SU-DHL-6 (cell line): ENCODE data around the gene ORC2.

ENCODE experiments used
- H2AFZ ChIP-seq: fragments of 200-600 bp; sonication (generic); 2 replicates; pipeline ENCODE4 v1.6.1; 2014; ENCODE audit warnings: low read depth, mild to moderate bottlenecking, moderate library complexity, mixed read lengths, antibody characterized with exemption, low read length; ENCODE audit not compliant: severe bottlenecking
- H3F3A ChIP-seq: fragments of 200-600 bp; shearing (Covaris generic); 2 replicates; pipeline ENCODE4 v1.6.0; 2016; ENCODE audit warnings: antibody characterized with exemption, mild to moderate bottlenecking; ENCODE audit not compliant: insufficient read depth
- H3K27ac ChIP-seq: fragments of 200-600 bp; sonication (generic); 2 replicates; pipeline ENCODE4 v1.5.1; 2016; ENCODE audit warnings: low read depth, mild to moderate bottlenecking, low read length, moderate library complexity, mixed read lengths
- H3K27me3 ChIP-seq: fragments of 200-600 bp; sonication (generic), shearing (Covaris generic); 2 replicates; pipeline ENCODE4 v1.6.0; 2014; ENCODE audit warnings: mild to moderate bottlenecking, low read length
- H3K36me3 ChIP-seq: fragments of 200-600 bp; sonication (generic); 2 replicates; pipeline ENCODE4 v1.6.1; 2014; ENCODE audit warnings: mild to moderate bottlenecking, low read length, mixed read lengths
- H3K4me2 ChIP-seq: fragments of 300-600, 200-600 bp; shearing (Covaris generic), sonication (generic); 2 replicates; pipeline ENCODE4 v1.6.0; 2014; ENCODE audit warnings: low read length, low read depth, mild to moderate bottlenecking; ENCODE audit not compliant: poor library complexity, severe bottlenecking
- H3K4me3 ChIP-seq: fragments of 200-600 bp; sonication (generic); 2 replicates; pipeline ENCODE4 v1.5.1; 2014; ENCODE audit warnings: antibody characterized with exemption, low read length, mild to moderate bottlenecking, mixed read lengths; ENCODE audit not compliant: insufficient read depth, poor library complexity, severe bottlenecking
- H3K79me2 ChIP-seq: fragments of 200-600 bp; sonication (generic); 2 replicates; pipeline ENCODE4 v1.6.1; 2014; ENCODE audit warnings: mild to moderate bottlenecking, low read length, moderate library complexity; ENCODE audit not compliant: insufficient read depth
- H3K9ac ChIP-seq: fragments of 200-600 bp; sonication (generic); 2 replicates; pipeline ENCODE4 v1.7.0; 2014; ENCODE audit warnings: mild to moderate bottlenecking, low read length
- H3K9me2 ChIP-seq: fragments of 200-600 bp; sonication (generic); replicated peaks from 2 replicates; pipeline ENCODE4 v1.6.1; 2014; ENCODE audit warnings: low read length; ENCODE audit not compliant: insufficient read depth
- H3K9me3 ChIP-seq: fragments of 200-600 bp; sonication (generic); 2 replicates; pipeline ENCODE4 v1.6.1; 2014; ENCODE audit warnings: low read length, mixed read lengths; ENCODE audit not compliant: insufficient read depth
- H4K20me1 ChIP-seq: fragments of 200-600 bp; sonication (generic); 2 replicates; pipeline ENCODE4 v1.6.1; 2014; ENCODE audit warnings: low read depth, mild to moderate bottlenecking, antibody characterized with exemption, low read length, moderate library complexity, mixed read lengths
- CTCF ChIP-seq: fragments of 200-600 bp; sonication (generic); IDR thresholded peaks from one replicate; pipeline ENCODE4 v1.5.1; 2017; ENCODE audit warnings: antibody characterized with exemption, mild to moderate bottlenecking, low read length, moderate library complexity; ENCODE audit not compliant: insufficient read depth, poor library complexity, severe bottlenecking
- EZH2phosphoT487 ChIP-seq: fragments of 200-600 bp; sonication (generic), shearing (Covaris generic); conservative IDR thresholded peaks from 2 replicates; pipeline ENCODE4 v1.6.1; 2018; ENCODE audit warnings: mild to moderate bottlenecking, antibody characterized with exemption, low read length, moderate library complexity, mixed read lengths

Gene ORC2

GRCh38 chr2:200987137-200987536 lies 23.7 kb upstream of the ORC2 start:
- Histone ChIP-seq H3K4me3 (no peak overlapping the region), H3K4me2 (no peak overlapping the region), H3K27ac (no peak overlapping the region), H3K79me2 (no peaks in the 10 kb centered on the region), H2AFZ (no peak overlapping the region), H3K9me2 (no peaks in the 10 kb centered on the region), H3K36me3 (peaks cover 16% of the 10 kb centered on the region; the same call in 1 of the 2 replicates), H3K27me3 (no peaks in the 10 kb centered on the region), H4K20me1 (no peaks in the 10 kb centered on the region), H3F3A (no peaks in the 10 kb centered on the region), H3K9me3 (no peaks in the 10 kb centered on the region), H3K9ac (no peak overlapping the region)
- TF ChIP-seq EZH2phosphoT487 (no peak), CTCF (no peak)

- Histone ChIP-seq H3K27me3 (no peaks in the 10 kb centered on the region), H3K27ac (no peak overlapping the region), H3K9me2 (no peaks in the 10 kb centered on the region), H3K36me3 (peaks cover 11% of the 10 kb centered on the region; the same call in 1 of the 2 replicates), H3K4me3 (no peak overlapping the region), H3K4me2 (no peak overlapping the region), H3K79me2 (no peaks in the 10 kb centered on the region), H3K9ac (no peak overlapping the region), H3K9me3 (no peaks in the 10 kb centered on the region), H3F3A (no peaks in the 10 kb centered on the region), H2AFZ (no peak overlapping the region), H4K20me1 (no peaks in the 10 kb centered on the region)
- TF ChIP-seq CTCF (no peak), EZH2phosphoT487 (no peak)
These were observed 22.3 kb upstream of the ORC2 start for GRCh38 chr2:200985799-200986198.

- Histone ChIP-seq H3F3A (no peaks in the 10 kb centered on the region; the same call in 1 of the 2 replicates), H4K20me1 (no peaks in the 10 kb centered on the region), H3K4me3 (no peak overlapping the region), H3K27ac (no peak overlapping the region), H3K27me3 (no peaks in the 10 kb centered on the region), H3K36me3 (peaks cover 12% of the 10 kb centered on the region; the same call in 1 of the 2 replicates), H3K9me2 (no peaks in the 10 kb centered on the region), H3K9ac (no peak overlapping the region), H3K4me2 (no peak overlapping the region), H3K9me3 (no peaks in the 10 kb centered on the region), H2AFZ (no peak overlapping the region), H3K79me2 (no peaks in the 10 kb centered on the region)
- TF ChIP-seq EZH2phosphoT487 (no peak), CTCF (no peak)
These were observed 13.2 kb upstream of the ORC2 start for GRCh38 chr2:200976710-200977109.
